Activated CD4-positive, alpha-beta T cell treated with anti-CD3 and anti-CD28 coated beads, Interleukin-2, Interleukin-4, amounts not matched to agents 100 ng/mL and 50 ng/mL, durations not matched to agents 16 hours and 8 hours (primary cell): ENCODE measurements around the gene LAYN.
A peak's percentile ranks its signal among the peaks of the same experiment; 100 is the strongest.

Experiments used
- DNase-seq: peaks from one replicate; pipeline ENCODE4 v3.0.0-alpha.2; 2020; ENCODE audit warnings: low spot score

The LAYN gene

GRCh38 chr11:111598148-111598547 is 57.6 kb downstream of the LAYN start:
- DNase-seq = no peak

DNA sequence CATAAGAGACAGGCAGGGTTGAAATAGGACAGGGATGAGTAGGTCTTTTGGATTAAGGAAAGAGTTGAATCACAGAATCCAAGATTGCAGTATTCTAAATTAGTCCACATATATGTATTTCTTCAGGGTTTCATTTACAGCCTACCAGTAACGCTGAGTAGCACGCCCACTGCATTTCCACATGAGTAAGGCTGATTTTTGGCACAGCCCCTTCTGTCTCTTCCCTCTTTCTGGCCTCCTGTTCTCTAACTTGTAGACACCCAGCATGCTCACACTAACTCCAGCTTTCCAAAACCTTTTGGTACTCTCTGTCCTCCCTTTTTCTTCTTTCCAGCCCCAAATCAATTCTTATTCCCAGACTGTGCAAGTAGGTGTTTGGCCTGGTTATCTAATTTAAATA is 58.0 kb downstream of the LAYN start:
- DNase-seq = no peak

DNA sequence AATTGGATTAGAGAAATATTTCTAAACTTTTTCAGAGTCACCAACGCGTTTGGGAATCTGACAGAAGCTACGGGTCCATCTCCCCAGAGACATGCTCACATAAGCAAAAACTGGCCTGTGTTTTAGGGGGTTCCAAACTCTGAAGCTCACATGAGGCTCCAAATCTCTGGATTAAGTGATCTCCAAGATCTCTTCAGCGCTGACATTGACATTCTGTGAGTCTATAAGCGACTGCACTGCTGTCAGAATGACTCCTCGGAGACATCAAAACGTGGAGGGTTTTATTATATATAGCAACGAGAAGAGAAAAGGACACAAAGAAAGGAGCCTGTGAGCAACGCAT is 61.1 kb downstream of the LAYN start:
- no peak for DNase-seq

GRCh38 chr11:111601979-111602864 is 61.7 kb downstream of the LAYN start, which contains the start of gene SIK2:
Gene SIK2, plus strand, starts transcription at chr11:111602449. Its CDS starts 115 bp downstream, at chr11:111602564.
- peak; percentile 90 for DNase-seq

DNA sequence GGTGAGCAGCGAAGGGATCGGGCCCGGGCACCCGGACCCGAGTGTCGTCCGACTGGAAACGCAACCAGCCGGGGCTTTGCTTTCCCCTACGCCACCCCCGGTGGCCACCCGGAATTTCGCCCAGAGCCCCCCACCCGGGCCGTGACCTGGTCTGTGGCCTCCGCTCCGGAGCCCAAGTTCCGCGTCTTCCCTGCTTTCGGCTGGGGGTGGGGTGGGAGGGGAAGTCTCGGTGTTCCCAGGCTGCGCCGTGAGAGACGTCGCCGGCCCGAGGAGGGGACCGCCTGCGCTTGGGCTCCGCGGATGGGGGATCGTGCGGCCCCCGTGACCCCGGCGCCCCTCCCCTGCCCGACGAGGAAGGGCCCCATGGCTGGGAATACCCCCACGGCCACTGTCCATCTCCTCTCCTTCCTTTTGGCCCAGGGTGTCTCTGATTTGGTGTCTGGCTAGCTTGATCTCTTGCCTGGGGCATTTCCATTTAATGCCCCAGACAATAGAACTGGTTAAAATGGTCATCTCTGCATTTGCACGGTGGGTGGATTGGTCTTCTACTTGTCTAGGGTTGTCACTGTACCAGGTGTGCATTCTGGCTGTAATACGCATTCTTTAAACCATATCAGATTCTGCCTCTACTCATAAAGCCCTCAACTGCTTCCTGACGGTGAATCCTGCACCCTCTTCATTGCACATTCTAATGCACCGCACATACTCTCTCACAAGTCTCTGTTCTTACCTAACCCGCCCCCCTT is 62.5 kb downstream of the LAYN start:
- no peak for DNase-seq

DNA sequence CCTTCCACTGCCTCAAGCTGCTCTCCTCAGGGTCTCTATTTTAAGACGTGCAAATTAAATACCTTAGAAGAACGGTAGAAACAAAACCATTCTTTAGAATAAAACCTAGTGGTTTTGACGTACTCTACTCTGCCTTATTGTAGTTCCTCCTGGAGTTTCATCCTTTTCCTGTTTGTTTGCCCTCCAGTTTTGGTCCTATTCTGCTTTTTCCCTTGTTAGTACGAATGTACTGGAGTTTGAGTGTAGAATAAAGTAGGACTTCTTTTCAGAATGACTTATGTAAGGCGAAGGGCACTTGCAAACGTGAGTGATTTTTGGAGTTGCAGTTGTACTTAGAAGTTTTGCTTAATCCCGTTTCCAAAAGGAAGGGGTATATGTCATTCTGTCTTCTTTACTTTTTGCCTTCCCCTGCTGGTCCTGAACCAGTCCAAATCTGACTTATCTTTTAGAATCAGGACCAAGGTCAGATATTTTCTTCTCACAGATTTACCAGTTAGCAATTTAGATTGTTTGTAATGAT is 63.2 kb downstream of the LAYN start:
- DNase-seq = no peak

DNA sequence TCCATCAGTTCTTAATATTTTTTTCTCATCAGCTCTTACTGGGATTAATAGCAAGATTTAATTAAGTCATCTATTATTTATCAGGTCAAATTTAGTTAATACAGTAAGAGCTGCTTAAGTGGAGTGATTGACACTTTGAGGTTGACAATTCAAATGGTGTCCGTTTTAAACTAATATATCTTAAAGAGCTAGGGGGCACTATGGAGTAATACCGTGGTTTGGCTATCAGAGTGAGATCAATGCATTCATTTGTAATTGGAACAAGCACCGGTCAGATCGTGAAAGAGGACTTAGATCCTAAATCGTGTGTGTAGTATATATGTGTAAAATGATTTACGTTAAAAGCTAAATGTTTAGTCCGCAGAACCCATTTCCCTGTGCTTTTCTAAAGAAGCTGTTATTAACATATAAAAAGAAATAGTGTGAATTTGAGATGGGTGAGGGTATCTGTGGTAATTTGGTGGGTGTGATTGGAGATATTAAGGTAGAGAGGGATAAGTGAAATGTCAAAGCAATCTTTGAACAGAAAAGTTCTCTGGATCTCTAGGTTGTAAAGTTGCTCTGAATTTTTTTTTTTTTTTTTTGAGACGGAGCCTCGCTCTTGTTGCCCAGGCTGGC is 64.0 kb downstream of the LAYN start:
- peak; percentile 70 for DNase-seq

DNA sequence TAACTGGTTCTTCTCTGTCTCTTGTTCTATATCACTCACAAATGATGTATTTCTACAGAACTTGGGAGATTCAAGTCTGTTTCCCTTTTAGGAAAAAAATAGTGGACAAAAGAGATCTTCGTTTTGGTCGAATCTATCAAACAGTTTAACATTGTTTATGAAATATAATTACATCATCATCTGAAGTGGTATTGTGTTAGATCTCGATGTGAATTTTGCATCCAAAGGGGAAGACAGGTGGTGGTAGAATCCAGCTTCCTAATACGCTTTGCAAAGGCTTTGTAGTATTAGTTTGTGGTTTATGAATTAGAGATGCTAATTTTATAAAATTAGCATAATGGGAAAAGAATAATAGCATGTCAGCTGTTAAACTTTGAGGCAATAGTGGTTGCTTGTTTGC is 65.2 kb downstream of the LAYN start:
- no peak for DNase-seq

DNA sequence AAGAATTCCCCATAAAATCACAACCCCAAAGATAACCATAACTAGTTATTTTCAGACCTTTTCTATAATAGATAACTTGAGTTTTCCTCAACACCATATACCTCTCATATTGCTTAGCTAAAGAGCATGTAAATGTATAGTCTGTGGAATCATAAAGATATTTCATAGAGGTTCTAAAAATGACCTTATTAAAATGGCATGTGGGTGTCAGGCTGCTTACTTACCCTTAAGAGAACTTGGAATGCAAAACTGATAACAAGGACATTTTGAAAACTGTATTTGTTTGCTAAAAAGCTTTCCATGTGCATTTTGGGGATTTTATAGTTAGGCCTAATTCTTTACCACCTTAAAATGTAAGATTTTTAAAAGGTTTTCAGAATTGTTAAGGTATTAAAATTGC is 66.5 kb downstream of the LAYN start:
- no peak for DNase-seq

DNA sequence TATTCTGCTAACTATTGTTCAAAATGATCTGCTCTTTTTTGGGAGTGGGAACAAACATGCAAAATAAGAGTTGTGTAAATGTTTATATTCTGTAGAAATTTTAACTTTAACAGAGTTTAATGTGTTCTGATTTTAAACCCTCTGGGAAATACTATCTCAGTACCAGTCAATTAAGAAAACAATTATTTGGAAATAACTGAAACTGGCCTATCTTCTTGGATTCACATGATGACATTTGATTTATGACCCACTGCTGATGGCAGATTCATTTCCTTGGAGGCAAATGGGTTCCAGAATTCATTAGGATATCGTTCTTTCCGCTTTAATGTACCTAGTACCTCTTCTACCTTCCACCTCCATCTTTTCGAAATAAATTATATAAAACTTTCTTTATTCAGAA is 67.2 kb downstream of the LAYN start:
- no peak for DNase-seq
